K562 (cell line): ENCODE measurements around the gene MED12. TPM values are rescaled to one million over a fixed set of nuclear protein-coding genes. Genes with fewer than 3 reads are reported as not detected.

Experiments
- ARNT ChIP-seq, 2 experiments: fragments of 450-650 bp; IDR thresholded peaks; 2 replicates each; pipeline ENCODE4 v1.6.1; 2016; ENCODE audit warnings: mild to moderate bottlenecking in 1 of 2
- ASH1L ChIP-seq: fragments of 450-650 bp; IDR thresholded peaks from 2 replicates; pipeline ENCODE4 v1.6.1; 2018; ENCODE audit warnings: borderline replicate concordance, mild to moderate bottlenecking, low read depth; ENCODE audit not compliant: partially characterized antibody
- BACH1 ChIP-seq: fragments of 200-800 bp; sonication (Bioruptor generic); IDR thresholded peaks from 2 replicates; pipeline ENCODE4 v1.6.1; 2016; ENCODE audit warnings: missing genetic modification characterization, missing compliant biosample characterization
- JUND ChIP-seq, 2 experiments: IDR thresholded peaks; 2 replicates in 1 of 2; 3 replicates in 1 of 2; pipeline ENCODE4 v1.6.1; 2011; ENCODE audit warnings: borderline replicate concordance in 2 of 2, low read depth in 2 of 2, low read length in 2 of 2, improper control_type of control experiment in 1 of 2, missing biosample characterization in 1 of 2, missing genetic modification characterization in 1 of 2, missing genetic modification reagents in 1 of 2
- MEF2A ChIP-seq: IDR thresholded peaks from 2 replicates; pipeline ENCODE4 v1.6.1; 2011; ENCODE audit warnings: low read depth, mild to moderate bottlenecking, low read length, moderate library complexity; ENCODE audit not compliant: control insufficient read depth
- MIER1 ChIP-seq: fragments of 450-650 bp; IDR thresholded peaks from 2 replicates; pipeline ENCODE4 v1.6.1; 2016; ENCODE audit warnings: antibody characterized with exemption, mild to moderate bottlenecking, low read depth
- POLR3G ChIP-seq: IDR thresholded peaks from 2 replicates; pipeline ENCODE4 v1.6.1; 2011; ENCODE audit not compliant: insufficient read length, insufficient replicate concordance; ENCODE audit errors: extremely low read depth
- RBFOX2 ChIP-seq: fragments of 200-400 bp; formaldehyde crosslinking; IDR thresholded peaks from 2 replicates; pipeline ENCODE4 v1.6.1; 2017; ENCODE audit warnings: low read depth, mild to moderate bottlenecking, low read length, moderate library complexity
- TBL1XR1 ChIP-seq, 2 experiments: IDR thresholded peaks; 2 replicates each; pipeline ENCODE4 v1.6.1; 2012; ENCODE audit warnings: improper control_type of control experiment in 2 of 2, low read length in 2 of 2, mild to moderate bottlenecking in 1 of 2
- U2AF2 ChIP-seq: fragments of 200-400 bp; formaldehyde crosslinking; optimal IDR thresholded peaks from 2 replicates; pipeline ENCODE3; 2017; ENCODE audit warnings: low read depth, mild to moderate bottlenecking, low read length
- polyA plus RNA-seq, 8 experiments: library from polyadenylated mRNA; depleted of rRNA in 4 of 8; stranded (reverse) in 5 of 8; unstranded in 3 of 8; fragments of >200 nt; fragmentation: Nextera tagmentation in 2 of 8; fragmentation: Illumina TruSeq in 1 of 8; extraction: Ambion mirVana in 2 of 8; extraction: Trizol in 1 of 8; gene quantifications; 2 replicates each; pipeline versions ENCODE4 v1.2.1 to v1.2.3, GENCODE V29; 2011 to 2014; ENCODE audit warnings: inconsistent platforms in 1 of 8, missing spikeins in 1 of 8
- total RNA-seq, 7 experiments: library from RNA; depleted of rRNA in 6 of 7; stranded (reverse); fragments of >200 nt in 6 of 7; fragmentation: Illumina TruSeq in 2 of 7; extraction: Trizol in 2 of 7; gene quantifications; 2 replicates each; pipeline versions ENCODE4 v1.2.1 to v1.2.3, GENCODE V29; 2011 to 2021; ENCODE audit warnings: low replicate concordance in 1 of 7
- TF ChIP-seq, protein P1 (sequence below): fragments of 250-450 bp; sonication (Bioruptor Pico); IDR thresholded peaks from 2 replicates; pipeline ENCODE4 v1.8.0; 2022; ENCODE audit warnings: moderate library complexity, mild to moderate bottlenecking, inconsistent platforms
- TF ChIP-seq, protein P2 (sequence below): fragments of 450-650 bp; IDR thresholded peaks from 2 replicates; pipeline ENCODE4 v1.6.1; 2017; ENCODE audit warnings: mild to moderate bottlenecking, moderate library complexity

Gene MED12
- total and polyA plus RNA-seq, 9 of the 15 experiments (the other 6 are each of a cell fraction or from before 2014, with no cell fraction given): 1.6 to 49.7 (median 8.6) TPM

DNA sequence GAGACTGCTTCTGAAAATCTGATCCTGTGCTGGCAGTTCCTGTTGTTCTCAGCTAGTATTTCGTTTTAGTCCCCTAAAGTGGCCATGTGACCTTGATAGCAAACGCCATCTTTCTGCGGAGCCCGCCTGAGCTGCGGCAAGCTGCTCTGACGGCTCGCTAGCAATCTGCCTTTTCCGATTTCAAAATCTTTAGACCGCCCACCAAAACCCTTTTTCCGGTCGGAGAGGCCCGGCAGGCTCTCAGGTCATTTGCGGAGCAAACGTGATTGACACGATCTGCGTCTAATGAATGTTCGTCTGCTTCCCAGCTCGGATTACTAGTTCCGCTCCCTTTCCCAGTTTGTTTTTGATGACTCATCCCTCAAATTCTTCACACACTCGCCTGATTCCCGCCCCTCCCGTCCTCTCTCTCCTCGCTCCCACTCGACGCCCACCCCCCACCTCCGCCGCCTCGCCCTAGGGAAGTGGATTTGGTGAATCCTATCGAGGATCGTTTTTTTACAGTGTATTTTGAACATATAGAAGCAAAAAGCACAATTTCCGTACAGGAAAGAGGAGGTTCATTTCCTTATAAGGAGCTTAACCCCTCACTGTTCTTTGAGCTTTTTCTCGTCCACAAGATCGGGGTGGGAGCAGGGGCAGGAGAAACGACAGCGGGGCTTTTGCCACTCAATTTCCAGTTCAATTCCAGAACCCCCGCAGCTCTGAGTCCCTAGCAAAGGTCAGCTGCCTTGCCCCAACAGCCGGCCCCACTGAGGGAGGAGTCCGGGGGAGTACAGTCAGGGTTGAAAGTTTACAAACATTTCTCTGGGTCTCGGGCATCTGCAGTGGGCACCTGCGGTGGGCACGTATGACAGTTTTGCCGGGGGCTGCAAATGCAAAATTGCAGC, 63.8 kb downstream of the MED12 start (continued):
- TF ChIP-seq, protein P1, sequence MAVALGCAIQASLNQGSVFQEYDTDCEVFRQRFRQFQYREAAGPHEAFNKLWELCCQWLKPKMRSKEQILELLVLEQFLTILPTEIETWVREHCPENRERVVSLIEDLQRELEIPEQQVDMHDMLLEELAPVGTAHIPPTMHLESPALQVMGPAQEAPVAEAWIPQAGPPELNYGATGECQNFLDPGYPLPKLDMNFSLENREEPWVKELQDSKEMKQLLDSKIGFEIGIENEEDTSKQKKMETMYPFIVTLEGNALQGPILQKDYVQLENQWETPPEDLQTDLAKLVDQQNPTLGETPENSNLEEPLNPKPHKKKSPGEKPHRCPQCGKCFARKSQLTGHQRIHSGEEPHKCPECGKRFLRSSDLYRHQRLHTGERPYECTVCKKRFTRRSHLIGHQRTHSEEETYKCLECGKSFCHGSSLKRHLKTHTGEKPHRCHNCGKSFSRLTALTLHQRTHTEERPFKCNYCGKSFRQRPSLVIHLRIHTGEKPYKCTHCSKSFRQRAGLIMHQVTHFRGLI: no peak
- TF ChIP-seq TBL1XR1 (IDR thresholded peaks at IDR 0.05; ENCODE audit: low read length in 2 of 2): no peak
- TF ChIP-seq MEF2A: no peak
- 0 out of 4 replicates have a peak, but pooled peaks of 1 of the 2 experiments have one; percentile 19 for TF ChIP-seq ARNT (IDR thresholded peaks at IDR 0.05)
- peak; percentile 46; the same call in 1 of the 2 replicates for TF ChIP-seq BACH1
- peak; percentile 96 for TF ChIP-seq JUND (IDR thresholded peaks at IDR 0.05; ENCODE audit: borderline replicate concordance, low read depth, low read length)
- TF ChIP-seq JUND (tag; IDR thresholded peaks at IDR 0.05; ENCODE audit: borderline replicate concordance, low read depth, low read length): peak; percentile 90
- no peak for TF ChIP-seq POLR3G
- no peak for TF ChIP-seq MIER1
- peak; percentile 67 for TF ChIP-seq ASH1L
- TF ChIP-seq RBFOX2: peak; percentile 82
- no peak for TF ChIP-seq U2AF2
- TF ChIP-seq, protein P2, sequence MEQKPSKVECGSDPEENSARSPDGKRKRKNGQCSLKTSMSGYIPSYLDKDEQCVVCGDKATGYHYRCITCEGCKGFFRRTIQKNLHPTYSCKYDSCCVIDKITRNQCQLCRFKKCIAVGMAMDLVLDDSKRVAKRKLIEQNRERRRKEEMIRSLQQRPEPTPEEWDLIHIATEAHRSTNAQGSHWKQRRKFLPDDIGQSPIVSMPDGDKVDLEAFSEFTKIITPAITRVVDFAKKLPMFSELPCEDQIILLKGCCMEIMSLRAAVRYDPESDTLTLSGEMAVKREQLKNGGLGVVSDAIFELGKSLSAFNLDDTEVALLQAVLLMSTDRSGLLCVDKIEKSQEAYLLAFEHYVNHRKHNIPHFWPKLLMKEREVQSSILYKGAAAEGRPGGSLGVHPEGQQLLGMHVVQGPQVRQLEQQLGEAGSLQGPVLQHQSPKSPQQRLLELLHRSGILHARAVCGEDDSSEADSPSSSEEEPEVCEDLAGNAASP: no peak
